NCI-H2196 (cell line): ENCODE measurements around the gene COG2.
"Not testable (repeated sequence)": the region's sequence is repeated elsewhere in the genome, so short reads cannot be mapped to it uniquely, and the experiment has no call there.

Experiments used
- DNase-seq: peaks from one replicate; lab custom pipeline; 2025; ENCODE audit not compliant: unreplicated experiment; lab: John Stamatoyannopoulos, UW

COG2 gene

GRCh38 chr1:230626232-230626631 lies 16.0 kb upstream of the COG2 start:
- no peak for DNase-seq

GRCh38 chr1:230627767-230628166 lies 14.5 kb upstream of the COG2 start:
- DNase-seq = no peak

DNA sequence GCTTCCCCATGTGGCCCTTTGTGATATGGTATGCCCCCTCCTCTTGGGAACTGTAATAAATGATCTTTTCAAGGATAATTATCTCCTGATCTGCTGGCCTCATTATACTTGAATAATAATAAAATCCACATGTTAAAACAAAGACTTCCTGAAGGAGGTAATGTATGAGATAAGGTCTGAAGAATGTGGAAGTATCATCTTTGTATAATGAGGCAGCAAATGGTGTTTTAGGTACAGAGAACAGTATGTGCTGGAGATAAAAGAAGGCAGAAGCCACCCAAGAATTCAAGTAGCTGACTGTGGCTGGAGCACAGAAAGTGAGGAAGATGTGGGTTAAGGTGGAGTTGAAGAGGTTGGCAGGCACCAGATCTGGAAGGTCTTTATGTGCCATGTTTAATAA lies 12.8 kb upstream of the COG2 start:
- no peak for DNase-seq

DNA sequence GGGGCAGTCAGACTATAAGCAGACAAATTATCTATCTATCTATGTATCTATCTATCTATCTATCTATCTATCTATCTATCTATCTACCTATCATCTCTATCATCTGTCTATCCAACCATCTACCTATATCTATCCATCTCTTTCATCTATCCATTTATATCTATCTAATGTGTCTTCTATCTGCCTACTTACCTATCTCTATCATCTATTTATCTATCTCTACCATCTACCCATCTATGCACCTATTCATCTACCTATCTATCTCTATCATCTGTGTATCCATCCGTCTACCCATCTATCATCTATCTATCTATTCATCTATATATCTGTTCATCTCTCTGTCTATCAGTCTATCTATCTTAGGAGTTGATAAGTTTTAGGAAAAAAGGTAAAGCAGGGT lies 10.8 kb upstream of the COG2 start:
- DNase-seq = no peak

- peak; percentile 77 for DNase-seq
Observed at GRCh38 chr1:230632273-230632873, 9.9 kb upstream of the COG2 start.

DNA sequence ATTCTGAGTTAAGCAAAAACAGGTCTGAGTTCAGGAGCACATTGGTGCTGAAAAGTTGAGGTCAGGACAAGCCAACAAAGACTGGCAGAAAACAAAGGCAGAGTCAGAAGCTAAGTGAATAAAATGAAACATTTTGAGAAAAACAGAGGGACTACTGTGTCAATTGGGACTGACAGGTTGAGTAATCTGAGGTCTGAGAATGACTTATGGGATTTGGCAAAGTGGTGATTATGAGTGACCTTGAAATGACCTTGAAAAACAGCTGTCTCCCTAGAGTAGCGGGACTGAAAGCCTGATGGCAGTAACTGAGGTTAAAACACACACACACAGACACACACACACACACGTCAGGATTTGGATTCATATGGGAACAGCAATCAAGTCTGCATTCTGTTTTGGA lies 8.8 kb upstream of the COG2 start:
- no peak for DNase-seq

DNA sequence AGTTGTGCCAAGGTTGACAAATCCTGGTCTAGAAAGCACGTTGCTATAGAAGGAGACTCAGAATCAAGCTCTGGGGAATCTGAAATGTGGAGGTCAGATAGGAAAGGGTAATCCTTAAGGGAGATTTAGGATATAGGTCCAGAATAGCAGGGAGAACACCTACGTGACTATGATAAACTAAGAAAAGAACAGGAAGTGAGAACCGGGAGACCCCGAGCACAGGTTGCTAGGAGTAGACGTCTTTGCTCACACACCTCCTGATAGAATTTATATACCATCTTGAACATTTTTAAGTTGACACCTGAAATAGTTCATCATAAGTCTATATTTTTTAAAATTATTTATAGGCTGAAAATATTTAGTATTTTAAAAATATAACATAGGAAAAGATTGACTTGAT lies 7.9 kb upstream of the COG2 start:
- DNase-seq = no peak

GRCh38 chr1:230636575-230637148 lies 5.6 kb upstream of the COG2 start:
- no peak for DNase-seq

DNA sequence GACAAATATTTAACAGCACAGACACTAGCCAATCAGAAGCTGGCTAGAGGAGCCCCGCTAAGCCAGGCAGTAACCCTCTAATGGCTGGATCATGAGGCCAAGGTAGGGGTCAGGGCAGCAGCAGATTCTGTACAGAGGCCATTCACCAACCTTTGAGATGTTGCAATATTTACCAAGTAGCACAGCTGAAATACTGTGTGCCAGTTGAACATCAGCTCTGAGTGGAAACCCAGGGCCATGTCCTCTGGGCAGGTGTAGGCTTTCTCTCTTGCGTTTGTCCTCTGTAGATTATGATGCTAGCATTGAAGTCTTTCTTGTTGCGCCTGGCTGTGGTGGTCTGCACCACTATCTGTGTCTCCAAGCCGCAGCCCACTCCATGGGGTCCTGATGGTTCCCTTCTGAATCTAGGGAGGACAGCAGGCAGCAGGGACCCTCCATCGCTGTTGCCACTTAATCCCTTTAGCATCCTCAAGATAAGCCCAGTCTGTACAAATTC lies 2.5 kb upstream of the COG2 start:
- DNase-seq = peak; percentile 50

- no peak for DNase-seq
Observed at GRCh38 chr1:230641346-230641745, 935 bp upstream of the COG2 start.

GRCh38 chr1:230641900-230642262 lies 400 bp upstream of the COG2 start:
- no peak for DNase-seq

GRCh38 chr1:230643908-230644307 lies 1.6 kb downstream of the COG2 start:
- no peak for DNase-seq

GRCh38 chr1:230646710-230647302 lies 4.5 kb downstream of the COG2 start:
- no peak for DNase-seq

GRCh38 chr1:230647321-230647720 lies 5.0 kb downstream of the COG2 start:
- DNase-seq = no peak

DNA sequence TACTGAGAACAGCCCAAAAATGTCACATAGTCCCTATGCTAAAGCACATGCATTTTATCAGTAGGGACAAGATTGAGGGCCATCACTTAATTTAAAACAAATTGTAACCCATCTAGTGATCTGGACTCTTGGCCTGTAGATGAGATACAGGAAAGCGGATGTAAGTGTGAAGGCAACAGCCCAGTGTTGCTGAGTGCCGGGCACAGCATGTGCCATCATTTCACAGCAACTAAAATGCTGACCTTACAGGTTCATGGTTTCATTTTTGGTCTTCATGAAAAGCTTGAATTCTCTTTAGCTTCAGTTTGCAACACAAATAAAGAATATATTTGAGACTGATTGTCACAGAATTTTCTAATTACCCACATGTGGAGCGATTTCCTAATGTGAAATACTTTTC lies 5.8 kb downstream of the COG2 start:
- no peak for DNase-seq

GRCh38 chr1:230650300-230650699 lies 8.0 kb downstream of the COG2 start:
- no peak for DNase-seq

- no peak for DNase-seq
Observed at GRCh38 chr1:230651235-230651634, 9.0 kb downstream of the COG2 start.

- DNase-seq = not testable (repeated sequence)
Observed at GRCh38 chr1:230656719-230657118, 14.4 kb downstream of the COG2 start.

DNA sequence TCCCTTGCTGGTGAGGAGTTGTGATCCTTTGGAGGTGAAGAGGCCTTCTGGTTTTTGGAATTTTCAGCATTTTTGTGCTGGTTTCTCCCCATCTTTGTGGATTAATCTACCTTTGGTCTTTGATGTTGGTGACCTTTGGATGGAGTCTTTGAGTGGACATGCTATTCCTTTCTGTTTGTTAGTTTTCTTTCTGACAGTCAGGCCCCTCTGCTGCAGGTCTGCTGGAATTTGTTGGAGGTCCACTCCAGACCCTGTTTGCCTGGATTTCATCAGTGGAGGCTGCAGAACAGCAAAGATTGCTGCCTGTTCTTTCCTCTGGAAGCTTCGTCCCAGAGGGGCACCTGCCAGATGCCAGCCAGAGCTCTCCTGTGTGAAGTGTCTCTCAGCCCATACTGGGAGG lies 15.8 kb downstream of the COG2 start:
- DNase-seq = not testable (repeated sequence)

DNA sequence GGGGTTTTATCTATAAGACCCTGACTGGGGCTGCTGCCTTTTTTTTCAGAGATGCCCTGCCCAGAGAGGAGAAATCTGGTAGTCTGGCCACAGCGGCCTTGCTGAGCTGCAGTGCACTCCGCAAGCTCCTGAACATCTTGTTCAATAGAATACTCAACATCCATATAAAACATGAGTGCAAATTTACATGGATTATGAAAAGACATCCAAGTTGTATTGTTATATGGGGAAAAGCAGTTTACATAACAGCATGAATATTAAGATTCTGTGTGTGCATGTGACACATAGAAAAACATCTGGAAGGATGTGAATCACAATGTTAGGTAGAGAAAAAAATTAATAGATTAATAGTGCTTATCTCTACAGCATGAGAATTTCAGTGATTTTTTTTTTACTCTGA lies 16.4 kb downstream of the COG2 start:
- DNase-seq = no peak

- DNase-seq = peak; percentile 26
Observed at GRCh38 chr1:230661976-230662375, 19.7 kb downstream of the COG2 start.

DNA sequence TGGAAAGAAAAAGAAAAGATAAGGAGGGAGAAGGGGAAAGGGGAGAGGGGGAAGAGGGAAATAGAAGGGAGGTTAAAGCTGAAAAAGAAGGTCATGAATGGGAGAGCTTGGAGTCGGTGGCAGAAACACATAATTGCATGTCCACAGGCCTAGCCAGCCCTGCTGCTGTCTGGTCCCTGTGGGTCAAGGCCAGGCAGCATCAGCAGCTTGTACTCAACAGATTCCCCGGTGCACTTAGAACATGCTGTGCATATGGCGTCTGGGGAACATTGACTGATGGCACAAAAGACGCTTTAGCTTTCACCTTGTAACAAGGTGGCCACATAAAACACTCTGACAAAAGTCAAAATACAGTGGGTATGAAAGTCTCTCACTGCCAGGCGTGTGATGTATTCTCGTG lies 25.9 kb downstream of the COG2 start:
- no peak for DNase-seq

DNA sequence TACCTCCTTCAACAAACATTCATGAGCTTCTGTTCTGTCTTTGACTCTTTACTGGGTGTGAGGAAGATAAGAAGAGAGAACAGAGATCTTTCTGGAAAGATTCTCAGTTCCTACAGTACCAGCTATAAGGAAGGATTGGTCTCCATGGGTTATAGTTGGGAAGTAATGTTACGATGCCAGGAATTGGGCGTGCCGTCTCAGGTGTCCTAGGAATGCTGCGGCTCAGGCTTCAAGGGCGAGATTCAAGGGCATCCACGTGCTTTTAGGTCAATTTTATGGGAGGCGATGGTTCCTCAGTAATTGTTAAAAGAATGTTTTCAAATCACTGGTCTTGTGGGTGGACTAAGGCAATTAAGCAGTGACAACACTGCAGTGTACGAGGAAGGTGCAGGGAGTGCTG lies 27.3 kb downstream of the COG2 start:
- DNase-seq = no peak
